Astrocyte (in vitro differentiated cells and primary cell): ENCODE data around the gene BANF2. TPM values are rescaled to one million over a fixed set of nuclear protein-coding genes. Genes with fewer than 3 reads are reported as not detected.

ENCODE experiments used
- DNase-seq: peaks from one replicate; pipeline ENCODE4 v3.0.0-alpha.2; 2010; ENCODE audit warnings: low read depth
- FAIRE-seq: peaks from 2 replicates; lab custom pipeline; 2011; peaks lifted over from hg19 to GRCh38; lab: Jason Lieb, UNC
- H2AFZ ChIP-seq: 2 replicates; pipeline ENCODE4 v1.6.0; 2012; ENCODE audit warnings: low read depth, low read length, inconsistent platforms
- H3K27ac ChIP-seq: 2 replicates; pipeline ENCODE4 v1.5.1; 2011; ENCODE audit warnings: low read depth, low read length, inconsistent platforms
- H3K27me3 ChIP-seq: 2 replicates; pipeline ENCODE4 v1.6.0; 2011; ENCODE audit warnings: low read length, inconsistent platforms; ENCODE audit not compliant: insufficient read depth
- H3K36me3 ChIP-seq: 2 replicates; pipeline ENCODE4 v1.5.1; 2011; ENCODE audit warnings: low read length, inconsistent platforms; ENCODE audit not compliant: insufficient read depth
- H3K4me1 ChIP-seq: 2 replicates; pipeline ENCODE4 v1.5.1; 2011; ENCODE audit warnings: low read length, inconsistent platforms; ENCODE audit not compliant: insufficient read depth
- H3K4me2 ChIP-seq: 2 replicates; pipeline ENCODE4 v1.6.0; 2012; ENCODE audit warnings: low read length, inconsistent platforms
- H3K4me3 ChIP-seq: 2 replicates; pipeline ENCODE4 v1.5.1; 2011; ENCODE audit warnings: low read depth, mild to moderate bottlenecking, low read length, inconsistent platforms; ENCODE audit not compliant: insufficient read depth
- H3K79me2 ChIP-seq: 2 replicates; pipeline ENCODE4 v1.6.0; 2012; ENCODE audit warnings: mild to moderate bottlenecking, low read length, inconsistent platforms; ENCODE audit not compliant: insufficient read depth
- H3K9ac ChIP-seq: 2 replicates; pipeline ENCODE4 v1.6.0; 2012; ENCODE audit warnings: mild to moderate bottlenecking, low read length, inconsistent platforms
- H3K9me3 ChIP-seq: 2 replicates; pipeline ENCODE4 v1.5.1; 2012; ENCODE audit warnings: low read depth, mild to moderate bottlenecking, low read length, inconsistent platforms; ENCODE audit not compliant: insufficient read depth
- H4K20me1 ChIP-seq: 2 replicates; pipeline ENCODE4 v1.6.0; 2012; ENCODE audit warnings: low read length, inconsistent platforms; ENCODE audit not compliant: insufficient read depth
- H3K27ac Mint-ChIP-seq: one replicate; pipeline ENCODE4 v1.8.0; 2021; ENCODE audit warnings: mild to moderate bottlenecking, mixed read lengths; ENCODE audit not compliant: unreplicated experiment
- H3K27me3 Mint-ChIP-seq: one replicate; pipeline ENCODE4 v1.8.0; 2021; ENCODE audit warnings: low read depth, mixed read lengths; ENCODE audit not compliant: unreplicated experiment
- H3K36me3 Mint-ChIP-seq: one replicate; pipeline ENCODE4 v1.8.0; 2021; ENCODE audit warnings: low read depth, mixed read lengths; ENCODE audit not compliant: unreplicated experiment
- H3K4me1 Mint-ChIP-seq: one replicate; pipeline ENCODE4 v1.8.0; 2021; ENCODE audit warnings: low read depth, mixed read lengths; ENCODE audit not compliant: unreplicated experiment
- H3K4me3 Mint-ChIP-seq: one replicate; pipeline ENCODE4 v1.8.0; 2021; ENCODE audit warnings: mild to moderate bottlenecking, moderate library complexity, mixed read lengths; ENCODE audit not compliant: unreplicated experiment
- H3K9me3 Mint-ChIP-seq: one replicate; pipeline ENCODE4 v1.8.0; 2021; ENCODE audit warnings: mild to moderate bottlenecking, mixed read lengths; ENCODE audit not compliant: unreplicated experiment
- EZH2 ChIP-seq: IDR thresholded peaks from 2 replicates; pipeline ENCODE4 v1.6.1; 2012; ENCODE audit warnings: mild to moderate bottlenecking, low read length, inconsistent platforms; ENCODE audit not compliant: insufficient read depth
- total RNA-seq: library from RNA; stranded (reverse); gene quantifications from 2 replicates; pipeline ENCODE4 v1.2.1, GENCODE V29; 2021
- TF ChIP-seq, protein P1 (sequence below): IDR thresholded peaks from 2 replicates; pipeline ENCODE4 v1.5.1; 2011; ENCODE audit warnings: low read depth, mild to moderate bottlenecking, inconsistent platforms, low read length, moderate library complexity; ENCODE audit not compliant: insufficient read depth

BANF2 gene
- total RNA-seq, 1 donor from 2014 or later = not detected

DNA sequence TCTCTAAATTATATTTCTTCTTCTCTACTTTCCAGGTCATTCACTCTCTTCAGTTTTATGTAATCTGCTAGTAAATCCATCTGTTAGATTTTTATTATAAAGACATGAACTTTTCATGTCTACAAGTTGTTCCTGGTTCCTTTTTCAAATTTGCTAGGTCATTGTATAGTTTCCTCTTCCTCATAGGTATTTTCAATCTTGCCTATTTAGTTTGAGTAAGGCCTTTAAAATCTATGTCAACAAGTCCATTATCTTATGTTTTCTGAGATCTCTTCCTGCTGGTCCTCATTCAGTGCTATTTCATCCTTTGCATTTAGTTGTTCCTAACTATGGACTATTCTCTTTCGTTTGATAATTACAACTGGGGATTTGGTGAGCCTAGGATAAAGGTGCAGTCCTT lies 28.8 kb upstream of the BANF2 start:
- no peak for TF ChIP-seq EZH2
- TF ChIP-seq, protein P1, sequence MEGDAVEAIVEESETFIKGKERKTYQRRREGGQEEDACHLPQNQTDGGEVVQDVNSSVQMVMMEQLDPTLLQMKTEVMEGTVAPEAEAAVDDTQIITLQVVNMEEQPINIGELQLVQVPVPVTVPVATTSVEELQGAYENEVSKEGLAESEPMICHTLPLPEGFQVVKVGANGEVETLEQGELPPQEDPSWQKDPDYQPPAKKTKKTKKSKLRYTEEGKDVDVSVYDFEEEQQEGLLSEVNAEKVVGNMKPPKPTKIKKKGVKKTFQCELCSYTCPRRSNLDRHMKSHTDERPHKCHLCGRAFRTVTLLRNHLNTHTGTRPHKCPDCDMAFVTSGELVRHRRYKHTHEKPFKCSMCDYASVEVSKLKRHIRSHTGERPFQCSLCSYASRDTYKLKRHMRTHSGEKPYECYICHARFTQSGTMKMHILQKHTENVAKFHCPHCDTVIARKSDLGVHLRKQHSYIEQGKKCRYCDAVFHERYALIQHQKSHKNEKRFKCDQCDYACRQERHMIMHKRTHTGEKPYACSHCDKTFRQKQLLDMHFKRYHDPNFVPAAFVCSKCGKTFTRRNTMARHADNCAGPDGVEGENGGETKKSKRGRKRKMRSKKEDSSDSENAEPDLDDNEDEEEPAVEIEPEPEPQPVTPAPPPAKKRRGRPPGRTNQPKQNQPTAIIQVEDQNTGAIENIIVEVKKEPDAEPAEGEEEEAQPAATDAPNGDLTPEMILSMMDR = no peak
- no peak for DNase-seq
- H3K9me3 Mint-ChIP-seq = no peaks in the 10 kb centered on the region
- Histone ChIP-seq H4K20me1 (peaks cover 100% of the 10 kb centered on the region), H3K9ac (no peak overlapping the region), H3K4me2 (no peak overlapping the region), H3K4me1 (peaks cover 16% of the 10 kb centered on the region), H3K27me3 (no peaks in the 10 kb centered on the region), H3K36me3 (peaks cover 52% of the 10 kb centered on the region), H3K27ac (no peak overlapping the region), H2AFZ (no peak overlapping the region), H3K79me2 (peaks cover 100% of the 10 kb centered on the region), H3K4me3 (no peak overlapping the region), H3K9me3 (no peaks in the 10 kb centered on the region)
- H3K4me3 Mint-ChIP-seq = no peak overlapping the region
- no peak for FAIRE-seq
- H3K27ac Mint-ChIP-seq = no peak overlapping the region
- H3K27me3 Mint-ChIP-seq = no peaks in the 10 kb centered on the region
- peaks cover 31% of the 10 kb centered on the region for H3K4me1 Mint-ChIP-seq
- peaks cover 29% of the 10 kb centered on the region for H3K36me3 Mint-ChIP-seq

DNA sequence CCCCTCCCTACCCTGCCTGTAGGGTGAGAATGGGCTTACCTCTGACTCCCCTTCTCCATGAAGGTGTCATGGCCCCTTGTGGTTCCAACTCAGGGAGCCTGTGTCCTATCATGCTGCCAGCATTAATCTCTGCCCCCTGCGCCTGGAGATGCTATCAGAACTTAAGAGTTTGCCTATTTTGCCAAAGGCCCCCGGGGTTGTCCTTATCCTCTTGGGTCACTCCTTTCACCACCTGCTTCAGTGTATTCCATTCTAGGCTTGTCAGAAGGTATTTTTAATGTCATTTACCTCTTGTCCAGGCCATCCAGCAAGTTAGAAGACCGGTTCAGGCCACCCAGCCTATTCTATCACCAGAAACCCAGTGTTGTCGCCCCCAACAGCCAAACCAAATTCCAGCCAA lies 28.2 kb upstream of the BANF2 start:
- Histone ChIP-seq H3K4me1 (peaks cover 14% of the 10 kb centered on the region), H3K36me3 (peaks cover 57% of the 10 kb centered on the region), H3K4me3 (no peak overlapping the region), H3K27me3 (no peaks in the 10 kb centered on the region), H3K79me2 (peaks cover 100% of the 10 kb centered on the region), H3K9me3 (no peaks in the 10 kb centered on the region), H3K27ac (no peak overlapping the region), H3K4me2 (no peak overlapping the region), H2AFZ (no peak overlapping the region), H3K9ac (no peak overlapping the region), H4K20me1 (peaks cover 100% of the 10 kb centered on the region)
- H3K4me1 Mint-ChIP-seq = peaks cover 33% of the 10 kb centered on the region
- H3K36me3 Mint-ChIP-seq = peaks cover 32% of the 10 kb centered on the region
- no peak overlapping the region for H3K27ac Mint-ChIP-seq
- no peak overlapping the region for H3K4me3 Mint-ChIP-seq
- TF ChIP-seq, protein P1 = no peak
- TF ChIP-seq EZH2 = no peak
- no peaks in the 10 kb centered on the region for H3K27me3 Mint-ChIP-seq
- FAIRE-seq (no peak), DNase-seq (no peak)
- no peaks in the 10 kb centered on the region for H3K9me3 Mint-ChIP-seq

DNA sequence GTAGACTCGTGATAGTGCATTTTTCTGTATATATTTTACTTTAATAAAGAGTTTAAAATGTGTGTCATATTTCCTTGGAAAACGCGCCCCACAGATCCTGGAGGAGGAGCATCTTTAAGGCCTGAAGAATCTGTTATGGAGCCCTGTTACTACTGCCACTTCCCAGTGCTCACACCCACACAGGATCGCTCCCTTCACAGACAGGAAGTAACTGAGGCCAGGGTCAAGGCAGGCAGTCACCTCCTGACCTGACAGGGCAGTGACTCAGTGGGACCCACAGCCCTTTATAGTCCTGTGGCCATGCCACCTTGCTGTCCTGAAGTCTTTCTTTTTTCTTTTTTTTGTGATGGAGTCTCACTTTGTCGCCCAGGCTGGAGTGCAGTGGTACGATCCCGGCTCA lies 26.7 kb upstream of the BANF2 start:
- Mint-ChIP-seq H3K9me3 (no peaks in the 10 kb centered on the region), H3K27me3 (no peaks in the 10 kb centered on the region), H3K36me3 (peaks cover 29% of the 10 kb centered on the region), H3K4me3 (no peak overlapping the region), H3K4me1 (peaks cover 37% of the 10 kb centered on the region), H3K27ac (no peak overlapping the region)
- Histone ChIP-seq H3K4me1 (peaks cover 5% of the 10 kb centered on the region), H3K9me3 (no peaks in the 10 kb centered on the region), H3K27me3 (no peaks in the 10 kb centered on the region), H3K4me3 (no peak overlapping the region), H4K20me1 (peaks cover 100% of the 10 kb centered on the region), H3K27ac (no peak overlapping the region), H3K36me3 (peaks cover 63% of the 10 kb centered on the region), H3K9ac (no peak overlapping the region), H2AFZ (no peak overlapping the region), H3K4me2 (no peak overlapping the region), H3K79me2 (peaks cover 100% of the 10 kb centered on the region)
- TF ChIP-seq, protein P1 = no peak
- TF ChIP-seq EZH2 = no peak
- DNase-seq (no peak), FAIRE-seq (no peak)
